Trophoblast cell (in vitro differentiated cells and primary cell): Measurements from ENCODE around the gene CAPZA2.

Source experiments
- DNase-seq, 2 donors: peaks; one replicate each; pipeline ENCODE4 v3.0.0-alpha.2; 2016
- H2AFZ ChIP-seq: 2 replicates; pipeline ENCODE4 v1.6.1; 2013; ENCODE audit warnings: low read length, moderate library complexity, mild to moderate bottlenecking; ENCODE audit not compliant: insufficient read depth, poor library complexity
- H2AK5ac ChIP-seq: 2 replicates; pipeline ENCODE4 v1.6.1; 2013; ENCODE audit warnings: mild to moderate bottlenecking, low read length
- H2BK120ac ChIP-seq: 2 replicates; pipeline ENCODE4 v1.6.1; 2013; ENCODE audit warnings: low read length, mild to moderate bottlenecking, moderate library complexity; ENCODE audit not compliant: insufficient read depth, poor library complexity
- H2BK12ac ChIP-seq: 2 replicates; pipeline ENCODE4 v1.6.1; 2013; ENCODE audit warnings: mild to moderate bottlenecking, low read length, moderate library complexity
- H2BK5ac ChIP-seq: 2 replicates; pipeline ENCODE4 v1.6.1; 2013; ENCODE audit warnings: low read length, low read depth, moderate library complexity, mild to moderate bottlenecking; ENCODE audit not compliant: poor library complexity
- H3K14ac ChIP-seq: 2 replicates; pipeline ENCODE4 v1.6.1; 2013; ENCODE audit warnings: mild to moderate bottlenecking, low read length
- H3K18ac ChIP-seq: 2 replicates; pipeline ENCODE4 v1.6.1; 2013; ENCODE audit warnings: mild to moderate bottlenecking, low read length
- H3K23ac ChIP-seq: 2 replicates; pipeline ENCODE4 v1.6.1; 2013; ENCODE audit warnings: low read length
- H3K27ac ChIP-seq: 2 replicates; pipeline ENCODE4 v1.5.1; 2013; ENCODE audit warnings: low read depth, mild to moderate bottlenecking, inconsistent platforms, low read length, moderate library complexity
- H3K27me3 ChIP-seq: 2 replicates; pipeline ENCODE4 v1.6.1; 2013; ENCODE audit warnings: inconsistent platforms, mild to moderate bottlenecking, low read length, moderate library complexity; ENCODE audit not compliant: insufficient read depth
- H3K36me3 ChIP-seq, 2 experiments: 1 replicate in 1 of 2; 2 replicates in 1 of 2; pipeline ENCODE4 v1.6.1; 2013; ENCODE audit warnings: low read length in 2 of 2, mild to moderate bottlenecking in 2 of 2, moderate library complexity in 1 of 2; ENCODE audit not compliant: insufficient read depth in 2 of 2, control insufficient read depth in 1 of 2
- H3K4ac ChIP-seq: 2 replicates; pipeline ENCODE4 v1.6.1; 2013; ENCODE audit warnings: low read depth, mild to moderate bottlenecking, low read length, moderate library complexity
- H3K4me1 ChIP-seq, 2 experiments: 1 replicate in 1 of 2; 2 replicates in 1 of 2; pipeline ENCODE4 v1.6.1; 2013; ENCODE audit warnings: low read length in 2 of 2, mild to moderate bottlenecking in 2 of 2, moderate library complexity in 1 of 2; ENCODE audit not compliant: insufficient read depth in 2 of 2, control insufficient read depth in 1 of 2
- H3K4me2 ChIP-seq: 2 replicates; pipeline ENCODE4 v1.6.1; 2013; ENCODE audit warnings: inconsistent platforms, mild to moderate bottlenecking, low read length, moderate library complexity
- H3K4me3 ChIP-seq: 2 replicates; pipeline ENCODE4 v1.5.1; 2013; ENCODE audit warnings: mild to moderate bottlenecking, low read depth, low read length, inconsistent platforms
- H3K79me1 ChIP-seq: one replicate; pipeline ENCODE4 v1.6.1; 2013; ENCODE audit warnings: low read length
- H3K79me2 ChIP-seq: 2 replicates; pipeline ENCODE4 v1.6.1; 2013; ENCODE audit warnings: low read length, mild to moderate bottlenecking; ENCODE audit not compliant: control insufficient read depth, insufficient read depth, poor library complexity
- H3K9ac ChIP-seq: 2 replicates; pipeline ENCODE4 v1.6.1; 2013; ENCODE audit warnings: mild to moderate bottlenecking, low read length
- H3K9me3 ChIP-seq: 2 replicates; pipeline ENCODE4 v1.6.1; 2013; ENCODE audit warnings: low read depth, mild to moderate bottlenecking, control low read depth, inconsistent platforms, low read length; ENCODE audit not compliant: insufficient read depth
- H4K12ac ChIP-seq: 2 replicates; pipeline ENCODE4 v1.6.1; 2013; ENCODE audit warnings: low read depth, mild to moderate bottlenecking, low read length, moderate library complexity
- H4K8ac ChIP-seq: 2 replicates; pipeline ENCODE4 v1.6.1; 2013; ENCODE audit warnings: low read depth, mild to moderate bottlenecking, low read length, moderate library complexity
- H4K91ac ChIP-seq: one replicate; pipeline ENCODE4 v1.6.1; 2013; ENCODE audit warnings: low read depth, mild to moderate bottlenecking, low read length, moderate library complexity
- WGBS: extraction: QIAGEN DNeasy Blood & Tissue Kit; methylation state at CpG from one replicate; pipeline ENCODE4 v1.1.7; 2013; ENCODE audit warnings: missing lambda C conversion rate; ENCODE audit not compliant: insufficient read length, insufficient coverage; ENCODE audit errors: extremely low coverage; 5-methylcytosine and 5-hydroxymethylcytosine counted together

The CAPZA2 gene

GRCh38 chr7:116843378-116843777, 19.0 kb upstream of the CAPZA2 start:
- no peak overlapping the region for H3K4ac ChIP-seq
- H3K4me1 ChIP-seq: no peaks in the 10 kb centered on the region
- no peak overlapping the region for H4K91ac ChIP-seq
- H3K18ac ChIP-seq: no peak overlapping the region
- no peaks in the 10 kb centered on the region for H3K9me3 ChIP-seq
- H3K9ac ChIP-seq: no peak overlapping the region
- whole genome bisulfite sequencing: no CpG with 5 or more reads among the region's 4 CpGs
- no peak overlapping the region for H3K23ac ChIP-seq
- no peaks in the 10 kb centered on the region for H3K27me3 ChIP-seq
- no peak overlapping the region for H2BK12ac ChIP-seq
- H3K27ac ChIP-seq: no peak overlapping the region
- no peak overlapping the region for H4K12ac ChIP-seq
- H3K4me3 ChIP-seq: no peak overlapping the region
- DNase-seq: peak in 1 of 2 donors; percentile 20
- H2AK5ac ChIP-seq: no peak overlapping the region
- no peak overlapping the region for H4K8ac ChIP-seq
- H2AFZ ChIP-seq: no peak overlapping the region
- no peak overlapping the region for H3K4me2 ChIP-seq
- no peak overlapping the region for H2BK5ac ChIP-seq
- no peaks in the 10 kb centered on the region for H3K79me2 ChIP-seq
- H3K79me1 ChIP-seq: no peaks in the 10 kb centered on the region
- no peaks in the 10 kb centered on the region for H3K36me3 ChIP-seq
- no peak overlapping the region for H2BK120ac ChIP-seq
- H3K14ac ChIP-seq: no peak overlapping the region

- Histone ChIP-seq H2BK5ac (no peak overlapping the region), H2AK5ac (no peak overlapping the region), H3K18ac (no peak overlapping the region), H3K36me3 (no peaks in the 10 kb centered on the region), H3K9me3 (no peaks in the 10 kb centered on the region), H3K27me3 (no peaks in the 10 kb centered on the region), H4K8ac (no peak overlapping the region), H4K91ac (no peak overlapping the region), H3K79me2 (no peaks in the 10 kb centered on the region), H3K4me2 (no peak overlapping the region), H3K27ac (no peak overlapping the region), H2AFZ (no peak overlapping the region), H3K23ac (no peak overlapping the region), H3K79me1 (no peaks in the 10 kb centered on the region), H3K14ac (no peak overlapping the region), H4K12ac (no peak overlapping the region), H2BK12ac (no peak overlapping the region), H3K4ac (no peak overlapping the region), H3K9ac (no peak overlapping the region), H3K4me3 (no peak overlapping the region), H2BK120ac (no peak overlapping the region), H3K4me1 (no peaks in the 10 kb centered on the region)
- no peak for DNase-seq
- no CpG with 5 or more reads among the region's 5 CpGs for whole genome bisulfite sequencing
Observed at GRCh38 chr7:116851175-116851574, 11.2 kb upstream of the CAPZA2 start.

- Histone ChIP-seq H3K4ac (no peak overlapping the region), H3K79me2 (no peaks in the 10 kb centered on the region), H3K79me1 (no peaks in the 10 kb centered on the region), H2AFZ (no peak overlapping the region), H2BK120ac (no peak overlapping the region), H3K4me2 (no peak overlapping the region), H3K9ac (no peak overlapping the region), H3K4me3 (no peak overlapping the region), H3K18ac (no peak overlapping the region), H2BK5ac (no peak overlapping the region), H4K12ac (no peak overlapping the region), H4K91ac (no peak overlapping the region), H3K4me1 (no peaks in the 10 kb centered on the region), H3K14ac (no peak overlapping the region), H3K27me3 (no peaks in the 10 kb centered on the region), H2AK5ac (no peak overlapping the region), H3K27ac (no peak overlapping the region), H3K9me3 (no peaks in the 10 kb centered on the region), H4K8ac (no peak overlapping the region), H3K23ac (no peak overlapping the region), H3K36me3 (no peaks in the 10 kb centered on the region), H2BK12ac (no peak overlapping the region)
- no CpG with 5 or more reads among the region's 3 CpGs for WGBS
- no peak for DNase-seq
Observed at GRCh38 chr7:116851671-116852070, 10.7 kb upstream of the CAPZA2 start.

- Histone ChIP-seq H3K4ac (no peak overlapping the region), H2BK120ac (no peak overlapping the region), H3K79me2 (no peaks in the 10 kb centered on the region), H2BK5ac (no peak overlapping the region), H2AFZ (no peak overlapping the region), H4K12ac (no peak overlapping the region), H3K4me2 (no peak overlapping the region), H3K4me1 (no peaks in the 10 kb centered on the region), H3K9ac (no peak overlapping the region), H3K79me1 (no peaks in the 10 kb centered on the region), H3K9me3 (no peaks in the 10 kb centered on the region), H3K18ac (no peak overlapping the region), H3K14ac (no peak overlapping the region), H4K8ac (no peak overlapping the region), H4K91ac (no peak overlapping the region), H3K27ac (no peak overlapping the region), H2AK5ac (no peak overlapping the region), H3K36me3 (no peaks in the 10 kb centered on the region), H3K4me3 (no peak overlapping the region), H2BK12ac (no peak overlapping the region), H3K23ac (no peak overlapping the region), H3K27me3 (no peaks in the 10 kb centered on the region)
- no peak for DNase-seq
- WGBS: no CpG with 5 or more reads among the region's 1 CpG
Observed at GRCh38 chr7:116854132-116854531, 8.3 kb upstream of the CAPZA2 start.
